Upper lobe of right lung (tissue), 1 donor: ENCODE measurements around the gene ZDHHC17. TPM values are rescaled to one million over a fixed set of nuclear protein-coding genes. Genes with fewer than 3 reads are reported as not detected.

Source experiments
- ATAC-seq: fragments of 200-7000 bp; cut with Tn5 transposase; one replicate; pipeline ENCODE4 v1.9.1; 2020; ENCODE audit warnings: mild to moderate bottlenecking, moderate library complexity
- DNase-seq: peaks from one replicate; pipeline ENCODE4 v3.0.0-alpha.2; 2020
- H3K27ac ChIP-seq: fragments of 200-600 bp; one replicate; pipeline ENCODE4 v1.8.0; 2022
- H3K27me3 ChIP-seq: fragments of 200-600 bp; one replicate; pipeline ENCODE4 v1.8.0; 2022; ENCODE audit warnings: mild to moderate bottlenecking
- H3K36me3 ChIP-seq: fragments of 200-600 bp; one replicate; pipeline ENCODE4 v1.8.0; 2022
- H3K4me1 ChIP-seq: fragments of 200-600 bp; one replicate; pipeline ENCODE4 v1.8.0; 2022
- H3K4me3 ChIP-seq: fragments of 200-600 bp; one replicate; pipeline ENCODE4 v1.8.0; 2022; ENCODE audit warnings: mild to moderate bottlenecking
- H3K9me3 ChIP-seq: fragments of 200-600 bp; one replicate; pipeline ENCODE4 v1.8.0; 2022
- CTCF ChIP-seq: fragments of 200-600 bp; IDR thresholded peaks from one replicate; pipeline ENCODE4 v1.8.0; 2022; ENCODE audit warnings: antibody characterized with exemption
- intact Hi-C: fragments of 100-400 bp; cut with DNase I; formaldehyde crosslinking; loops from one replicate; pipeline ENCODE4 v1.11.0; 2022
- total RNA-seq: library from RNA; stranded (reverse); fragmentation: NEBNext Ultra II Directional; extraction: Animal tissue kit (Norgen Biotek cat#: 25700); gene quantifications from one replicate; pipeline ENCODE4 v1.2.1, GENCODE V29; 2021
- donor health status: DM: no; HTN: yes; CAD: no; lungs with severe emphysema.

The ZDHHC17 gene
- total RNA-seq, 1 donor from 2014 or later, result 35.0 TPM

DNA sequence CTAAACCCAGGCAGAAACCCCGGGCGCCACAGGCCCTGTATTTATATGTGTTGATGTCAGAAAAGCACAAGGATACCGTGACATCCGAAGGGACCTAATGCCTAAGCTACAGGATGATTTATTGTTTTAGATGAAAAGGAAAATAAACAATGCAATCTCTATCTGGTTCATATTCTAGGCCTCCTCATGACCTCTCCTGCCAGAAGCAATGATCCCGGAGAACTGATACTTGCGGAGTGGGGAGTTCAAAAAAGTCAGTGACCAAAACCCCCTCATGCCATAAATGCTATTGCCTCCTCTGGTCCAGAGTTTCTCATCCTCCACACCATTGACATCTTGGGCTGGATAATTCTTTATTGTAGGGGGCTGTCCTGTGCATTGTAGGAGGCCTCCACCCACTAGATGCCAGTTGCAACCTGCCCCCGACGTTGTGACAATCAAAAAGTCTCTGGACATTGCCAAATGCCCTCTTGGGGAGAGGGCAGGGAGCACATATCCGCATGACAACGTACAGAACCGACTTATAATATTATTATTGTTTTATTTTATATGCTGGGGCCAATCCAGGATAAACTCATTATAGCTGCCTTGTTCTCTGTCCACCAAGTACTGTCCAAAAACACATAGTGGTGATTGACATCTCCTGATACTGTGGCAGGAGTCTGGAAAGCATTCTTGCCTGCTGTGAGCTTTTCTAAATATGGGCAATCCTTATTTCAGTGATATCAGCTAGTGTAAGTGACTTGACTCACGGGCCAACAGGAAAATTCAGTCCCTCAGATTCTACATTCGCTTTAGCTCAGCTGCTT is 116.0 kb downstream of the ZDHHC17 start:
- intact Hi-C loops, result no loop called here
- Histone ChIP-seq H3K27ac (peak overlapping the region; percentile 90), H3K4me3 (peak overlapping the region; percentile 75), H3K9me3 (no peaks in the 10 kb centered on the region), H3K27me3 (no peaks in the 10 kb centered on the region), H3K4me1 (no peaks in the 10 kb centered on the region), H3K36me3 (no peaks in the 10 kb centered on the region)
- ATAC-seq (no peak), DNase-seq (no peak)
- no peak for TF ChIP-seq CTCF

DNA sequence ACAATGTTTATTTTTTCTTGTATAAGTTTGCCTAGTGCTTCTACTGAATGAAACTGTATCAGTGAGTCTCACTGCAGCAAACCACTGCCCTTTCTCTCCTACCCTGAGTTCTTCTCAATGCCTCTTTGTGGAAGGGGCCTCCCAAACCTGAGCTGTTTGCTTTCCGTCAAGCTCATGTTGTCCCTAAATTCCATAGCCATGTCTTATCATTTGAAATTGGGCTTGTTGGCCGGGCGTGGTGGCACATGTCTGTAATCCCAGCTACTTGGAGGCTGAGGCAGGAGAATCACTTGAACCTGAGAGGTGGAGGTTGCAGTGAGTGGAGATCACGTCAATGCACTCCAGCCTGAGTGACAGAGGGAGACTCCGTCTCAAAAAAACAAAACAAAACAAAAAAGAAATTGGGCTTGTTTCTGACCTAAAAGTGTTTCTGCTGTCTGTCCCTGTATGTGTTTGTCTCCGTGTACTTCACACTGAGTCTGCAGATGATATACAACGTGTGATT is 116.7 kb downstream of the ZDHHC17 start:
- Histone ChIP-seq H3K27ac (no peak overlapping the region), H3K27me3 (no peaks in the 10 kb centered on the region), H3K4me1 (no peaks in the 10 kb centered on the region), H3K36me3 (no peaks in the 10 kb centered on the region), H3K9me3 (no peaks in the 10 kb centered on the region), H3K4me3 (no peak overlapping the region)
- ATAC-seq (no peak), DNase-seq (no peak)
- intact Hi-C loops, result no loop called here
- TF ChIP-seq CTCF, result no peak

- H3K9me3 ChIP-seq, result no peaks in the 10 kb centered on the region
- ATAC-seq, result no peak
- no peak for TF ChIP-seq CTCF
- H3K36me3 ChIP-seq, result no peaks in the 10 kb centered on the region
- no peaks in the 10 kb centered on the region for H3K27me3 ChIP-seq
- H3K4me1 ChIP-seq, result no peaks in the 10 kb centered on the region
- no peak overlapping the region for H3K27ac ChIP-seq
- intact Hi-C loops, result no loop called here
- DNase-seq, result no peak
- H3K4me3 ChIP-seq, result no peak overlapping the region
These were observed 117.2 kb downstream of the ZDHHC17 start for GRCh38 chr12:76881142-76881541.

DNA sequence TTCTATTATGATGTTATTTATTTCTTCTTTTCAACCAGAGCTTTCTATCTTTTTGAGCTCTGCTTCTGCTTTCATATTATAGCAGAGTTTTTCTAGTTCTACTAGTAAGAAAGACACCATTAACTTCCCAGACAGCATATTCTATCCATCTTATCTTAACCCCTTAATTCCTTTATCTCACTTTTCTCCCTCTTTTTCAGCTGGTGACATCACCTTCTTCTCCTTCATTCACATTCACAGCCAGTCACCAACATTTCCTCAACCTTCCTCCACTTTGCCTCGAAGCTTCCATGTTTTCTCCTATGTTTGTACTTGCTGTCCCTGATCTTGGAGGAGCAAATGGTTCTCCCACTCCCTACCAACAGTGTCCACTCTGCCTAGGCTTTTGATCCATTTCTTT is 118.5 kb downstream of the ZDHHC17 start:
- Histone ChIP-seq H3K4me3 (no peak overlapping the region), H3K4me1 (no peaks in the 10 kb centered on the region), H3K36me3 (no peaks in the 10 kb centered on the region), H3K9me3 (no peaks in the 10 kb centered on the region), H3K27me3 (no peaks in the 10 kb centered on the region), H3K27ac (no peak overlapping the region)
- no peak for ATAC-seq
- TF ChIP-seq CTCF, result no peak
- no peak for DNase-seq
- intact Hi-C loops, result no loop called here

- Histone ChIP-seq H3K4me3 (no peak overlapping the region), H3K27ac (no peak overlapping the region), H3K36me3 (no peaks in the 10 kb centered on the region), H3K4me1 (no peaks in the 10 kb centered on the region), H3K27me3 (no peaks in the 10 kb centered on the region), H3K9me3 (no peaks in the 10 kb centered on the region)
- TF ChIP-seq CTCF, result no peak
- intact Hi-C loops, result no loop called here
- ATAC-seq, result no peak
- no peak for DNase-seq
These were observed 119.2 kb downstream of the ZDHHC17 start for GRCh38 chr12:76883151-76883550.
